Peyer's patch (tissue), 4 donors: ENCODE data around the gene XIAP. TPM values are rescaled to one million over a fixed set of nuclear protein-coding genes. Genes with fewer than 3 reads are reported as not detected.
"Not testable (repeated sequence)": the region's sequence is repeated elsewhere in the genome, so short reads cannot be mapped to it uniquely, and the experiment has no call there.

Source experiments
- DNase-seq, 3 donors: peaks; one replicate each; pipeline ENCODE4 v3.0.0-alpha.2; 2017 to 2019
- H3K27ac ChIP-seq, 4 donors: fragments of 200-600 bp; sonication (generic); one replicate each; pipeline ENCODE4 v1.5.1; 2016 to 2019
- H3K27me3 ChIP-seq, 2 donors: fragments of 200-600 bp; sonication (generic); one replicate each; pipeline ENCODE4 v1.5.1; 2019
- H3K36me3 ChIP-seq, 3 donors: fragments of 200-600 bp; sonication (generic); one replicate each; pipeline ENCODE4 v1.5.1; 2016 to 2019
- H3K4me1 ChIP-seq, 4 donors: fragments of 200-600 bp; sonication (generic); one replicate each; pipeline ENCODE4 v1.5.1; 2016 to 2019
- H3K4me3 ChIP-seq, 4 donors: fragments of 200-600 bp; sonication (generic); 1 replicate in 3 of 4; 2 replicates in 1 of 4; pipeline ENCODE4 v1.5.1; 2016 to 2019; ENCODE audit warnings: mild to moderate bottlenecking in 1 of 4
- H3K9me3 ChIP-seq, 4 donors: fragments of 200-600 bp; sonication (generic); one replicate each; pipeline ENCODE4 v1.5.1; 2016 to 2019; ENCODE audit warnings: mild to moderate bottlenecking in 1 of 4
- CTCF ChIP-seq, 6 experiments: fragments of 450-650 bp in 4 of 6; fragments of 200-600 bp in 2 of 6; sonication (generic) in 1 of 6; IDR thresholded peaks; one replicate each; pipeline ENCODE4 v1.5.1; 2017 to 2019; ENCODE audit warnings: antibody characterized with exemption in 6 of 6, mild to moderate bottlenecking in 3 of 6, moderate library complexity in 1 of 6
- POLR2A ChIP-seq, 2 donors: fragments of 450-650 bp; IDR thresholded peaks; one replicate each; pipeline ENCODE4 v1.5.1; 2017; ENCODE audit warnings: antibody characterized with exemption in 2 of 2, mild to moderate bottlenecking in 2 of 2, moderate library complexity in 2 of 2
- total RNA-seq, 4 donors: library from RNA; depleted of rRNA; stranded (reverse); fragments of >200 nt; gene quantifications; one replicate each; pipeline ENCODE4 v1.1.0, GENCODE V29; 2016

The XIAP gene
- total RNA-seq, 4 donors from 2014 or later, result 27.7 to 46.2 (median 37.9) TPM

GRCh38 chrX:123847056-123847455 lies 12.8 kb upstream of the XIAP start:
- TF ChIP-seq CTCF (IDR thresholded peaks at IDR 0.05) (no peak), POLR2A (IDR thresholded peaks at IDR 0.05) (no peak)
- no peak for DNase-seq
- no peaks in the 10 kb centered on the region for H3K4me1 ChIP-seq
- H3K4me3 ChIP-seq, result no peak overlapping the region
- no peaks in the 10 kb centered on the region for H3K9me3 ChIP-seq
- no peaks in the 10 kb centered on the region for H3K27me3 ChIP-seq
- H3K27ac ChIP-seq, result no peak overlapping the region
- H3K36me3 ChIP-seq, result no peaks in the 10 kb centered on the region

- DNase-seq, result peak in 1 of 3 donors; percentile 31
- no peak overlapping the region for H3K4me3 ChIP-seq
- TF ChIP-seq POLR2A (IDR thresholded peaks at IDR 0.05) (no peak), CTCF (IDR thresholded peaks at IDR 0.05) (no peak)
These were observed 10.8 kb upstream of the XIAP start for GRCh38 chrX:123849096-123849495.

GRCh38 chrX:123849906-123850305 lies 9.9 kb upstream of the XIAP start:
- H3K27ac ChIP-seq, H3K36me3 ChIP-seq, H3K4me3 ChIP-seq, H3K27me3 ChIP-seq, H3K9me3 ChIP-seq, H3K4me1 ChIP-seq: not testable (repeated sequence)
- peak in 1 of 3 donors; percentile 53 for DNase-seq

More at GRCh38 chrX:123849096-123849495, 10.8 kb upstream of the XIAP start:
- Histone ChIP-seq H3K36me3 (no peaks in the 10 kb centered on the region), H3K27ac (no peak overlapping the region), H3K4me1 (no peaks in the 10 kb centered on the region), H3K27me3 (no peaks in the 10 kb centered on the region), H3K9me3 (no peaks in the 10 kb centered on the region)

- peak in 1 of 3 donors; percentile 2 for DNase-seq
- no peak for TF ChIP-seq POLR2A (IDR thresholded peaks at IDR 0.05)
- no peak for TF ChIP-seq CTCF (IDR thresholded peaks at IDR 0.05)
- Histone ChIP-seq H3K27ac (no peak overlapping the region), H3K27me3 (no peaks in the 10 kb centered on the region), H3K4me3 (no peak overlapping the region), H3K9me3 (no peaks in the 10 kb centered on the region), H3K36me3 (no peaks in the 10 kb centered on the region), H3K4me1 (no peaks in the 10 kb centered on the region)
These were observed 8.8 kb upstream of the XIAP start for GRCh38 chrX:123851079-123851478.

GRCh38 chrX:123854329-123854728 lies 5.5 kb upstream of the XIAP start:
- no peak for TF ChIP-seq CTCF (IDR thresholded peaks at IDR 0.05)
- TF ChIP-seq POLR2A (IDR thresholded peaks at IDR 0.05), result no peak
- no peaks in the 10 kb centered on the region for H3K36me3 ChIP-seq
- no peak overlapping the region for H3K4me3 ChIP-seq
- no peaks in the 10 kb centered on the region for H3K4me1 ChIP-seq
- no peaks in the 10 kb centered on the region for H3K27me3 ChIP-seq
- no peaks in the 10 kb centered on the region for H3K9me3 ChIP-seq
- DNase-seq, result no peak
- H3K27ac ChIP-seq, result no peak overlapping the region

- H3K27me3 ChIP-seq, result no peaks in the 10 kb centered on the region
- peak overlapping the region; percentile 52 to 82 (median 74) for H3K4me3 ChIP-seq
- DNase-seq, result peak in 2 of 3 donors; percentile 60 to 87
- no peaks in the 10 kb centered on the region for H3K9me3 ChIP-seq
- no peaks in the 10 kb centered on the region for H3K36me3 ChIP-seq
- H3K4me1 ChIP-seq, result no peaks in the 10 kb centered on the region
- TF ChIP-seq POLR2A (IDR thresholded peaks at IDR 0.05) (no peak), CTCF (IDR thresholded peaks at IDR 0.05) (no peak)
- peak overlapping the region; percentile 87 to 99 (median 98) for H3K27ac ChIP-seq
These were observed 426 bp upstream of the XIAP start for GRCh38 chrX:123859409-123859845.
